Epidermal melanocyte (primary cell): Measurements from ENCODE around the gene PRDM12.
A peak's percentile ranks its signal among the peaks of the same experiment; 100 is the strongest.

Experiments used
- DNase-seq: peaks from one replicate; pipeline ENCODE4 v3.0.0; 2011; ENCODE audit warnings: low spot score; ENCODE audit not compliant: insufficient read length

Gene PRDM12

DNA sequence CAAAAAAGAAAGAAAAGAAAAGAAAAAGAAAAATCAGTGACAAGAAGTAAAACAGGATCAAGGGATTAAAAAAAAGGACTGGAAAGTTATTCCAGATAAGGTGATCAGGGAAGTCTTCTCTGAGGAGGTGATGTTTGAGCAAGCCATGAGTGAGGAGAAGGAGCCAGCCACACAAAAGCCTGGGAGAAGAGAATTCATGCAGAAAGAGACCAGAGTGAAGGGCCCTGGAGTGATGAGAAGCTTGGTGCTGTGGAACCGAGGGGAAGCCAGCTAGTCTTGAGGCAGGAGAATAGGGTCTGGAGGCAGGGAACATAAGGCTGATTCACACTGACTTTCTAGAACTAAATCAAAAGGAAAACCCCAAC lies 25.2 kb downstream of the PRDM12 start:
- DNase-seq, result no peak

DNA sequence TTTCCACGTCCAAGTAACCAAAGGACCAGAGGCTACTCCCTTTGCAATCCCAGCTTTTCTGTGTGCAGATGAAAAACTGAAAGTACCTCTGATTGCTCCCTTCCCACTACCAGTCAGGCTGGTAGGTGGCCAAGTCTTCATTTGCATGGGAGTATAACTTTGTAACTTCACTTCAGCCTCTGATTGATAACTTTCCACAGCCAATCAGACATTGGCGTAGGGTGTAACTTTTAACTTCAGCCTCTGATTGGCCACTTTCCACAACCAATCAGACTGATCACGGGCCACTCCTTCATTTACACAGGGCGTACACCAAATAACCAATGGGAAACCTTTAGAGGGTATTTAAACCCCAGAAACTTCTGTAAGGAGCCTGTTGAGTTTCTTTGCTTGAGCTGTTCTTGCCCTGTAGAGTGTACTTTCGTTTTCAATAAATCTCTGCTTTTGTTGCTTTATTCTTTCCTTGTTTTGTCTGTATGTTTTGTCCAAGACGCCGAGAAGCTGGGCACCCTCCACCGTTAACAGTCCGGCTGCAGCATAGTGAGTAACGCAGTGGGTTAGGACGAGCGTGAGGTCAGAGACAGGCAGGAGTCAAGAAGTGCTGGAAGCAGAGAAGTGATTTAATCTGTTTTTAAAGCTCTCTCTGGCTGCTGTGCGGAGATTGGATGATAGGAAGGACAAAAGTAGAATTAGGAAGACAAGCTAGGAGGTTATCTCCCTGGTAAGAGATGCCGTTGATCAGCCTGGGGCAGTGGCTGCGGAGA lies 25.7 kb downstream of the PRDM12 start:
- no peak for DNase-seq

DNA sequence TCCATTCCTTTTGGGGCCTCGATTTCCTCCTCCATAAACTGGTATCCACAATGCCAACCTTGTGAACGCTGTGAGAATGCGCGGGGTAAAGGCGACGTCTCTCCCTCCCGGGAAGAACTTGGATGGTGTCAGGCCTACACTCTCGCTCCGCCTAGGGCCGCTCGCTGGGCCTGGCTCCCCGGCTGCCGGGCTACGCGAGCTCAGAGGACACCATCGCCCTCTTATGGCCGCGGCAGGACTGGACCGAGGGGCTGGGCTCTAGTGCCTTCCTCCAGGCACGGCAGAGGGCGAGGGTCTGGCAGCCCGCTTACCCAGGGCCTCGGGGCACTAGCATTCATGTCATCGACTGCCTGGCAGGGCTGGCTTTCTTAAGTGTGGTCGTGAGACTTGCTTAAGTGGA lies 27.9 kb downstream of the PRDM12 start:
- no peak for DNase-seq

DNA sequence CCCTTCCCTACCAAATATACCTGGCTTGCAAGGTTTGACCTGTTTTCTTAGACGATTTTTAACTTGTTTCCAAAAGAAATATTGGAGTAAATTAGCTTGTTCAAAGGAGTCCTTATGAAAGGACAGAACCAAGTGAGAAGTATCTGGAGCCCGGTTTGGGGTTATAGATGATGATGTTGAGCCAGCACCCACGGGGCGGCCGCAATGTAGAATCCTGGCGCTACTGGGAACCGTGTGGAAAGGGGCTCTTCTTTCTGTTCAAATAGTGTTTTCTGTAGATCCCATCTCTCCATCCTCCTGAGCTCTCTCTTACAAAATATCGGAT lies 28.7 kb downstream of the PRDM12 start:
- DNase-seq, result no peak

DNA sequence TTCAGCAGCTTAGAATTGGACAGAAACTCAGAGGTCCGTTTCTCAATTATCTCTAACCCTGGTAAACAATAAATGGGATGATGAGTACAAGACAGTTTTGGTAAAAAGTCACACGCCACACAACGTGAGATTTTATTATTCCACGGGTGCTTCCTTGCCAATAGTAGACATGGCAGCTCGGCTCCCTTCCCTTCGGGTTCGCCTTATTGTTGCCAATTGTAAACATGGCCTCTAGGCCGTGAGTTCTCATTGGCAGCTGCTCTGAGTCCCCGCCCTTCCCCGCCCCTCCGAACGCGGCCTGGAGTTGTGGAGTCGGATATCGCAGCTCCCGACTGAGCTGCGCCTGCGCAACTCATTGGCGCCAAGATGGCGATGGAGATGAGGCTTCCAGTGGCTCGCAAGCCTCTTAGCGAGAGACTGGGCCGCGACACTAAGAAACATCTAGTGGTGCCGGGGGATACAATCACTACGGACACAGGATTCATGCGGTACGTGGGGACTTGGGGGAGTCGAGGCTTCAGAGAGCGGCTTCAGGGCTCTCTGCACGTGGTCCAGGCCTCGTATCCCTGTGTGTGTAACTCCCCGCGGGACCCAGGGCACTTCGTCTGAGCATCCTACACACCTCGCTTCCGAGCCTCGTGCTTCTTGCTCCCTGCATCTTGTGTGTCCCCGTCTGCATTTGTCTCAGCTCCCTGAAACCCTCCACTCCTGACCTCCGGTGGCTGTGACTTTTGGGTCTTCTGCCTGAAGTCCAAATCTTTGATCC lies 29.2 kb downstream of the PRDM12 start, which contains the start of gene EXOSC2:
TSS of gene EXOSC2 (plus strand) at position 355 of the 766 bp plus-strand sequence. CDS start at position 367, 12 bp downstream.
- peak; percentile 96 for DNase-seq

DNA sequence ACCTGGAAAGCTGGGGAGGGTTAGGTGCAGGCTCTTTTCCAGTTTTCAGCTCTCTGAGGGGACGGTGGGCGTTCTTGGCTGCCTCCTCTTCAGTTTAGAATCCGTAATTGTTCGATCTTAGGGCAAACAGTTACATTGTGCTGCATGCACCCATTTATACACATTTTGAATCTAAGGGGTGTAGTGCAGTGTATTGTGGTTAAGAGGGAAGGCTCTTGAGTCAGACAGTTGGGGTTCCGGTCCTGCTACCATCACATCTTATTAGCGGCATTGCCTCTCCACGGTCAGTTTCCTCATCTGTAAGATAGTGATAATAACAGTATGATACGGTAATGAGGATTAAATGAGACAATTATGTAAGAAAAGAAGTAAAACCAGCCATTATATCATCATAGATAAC lies 29.8 kb downstream of the PRDM12 start:
- DNase-seq, result no peak

DNA sequence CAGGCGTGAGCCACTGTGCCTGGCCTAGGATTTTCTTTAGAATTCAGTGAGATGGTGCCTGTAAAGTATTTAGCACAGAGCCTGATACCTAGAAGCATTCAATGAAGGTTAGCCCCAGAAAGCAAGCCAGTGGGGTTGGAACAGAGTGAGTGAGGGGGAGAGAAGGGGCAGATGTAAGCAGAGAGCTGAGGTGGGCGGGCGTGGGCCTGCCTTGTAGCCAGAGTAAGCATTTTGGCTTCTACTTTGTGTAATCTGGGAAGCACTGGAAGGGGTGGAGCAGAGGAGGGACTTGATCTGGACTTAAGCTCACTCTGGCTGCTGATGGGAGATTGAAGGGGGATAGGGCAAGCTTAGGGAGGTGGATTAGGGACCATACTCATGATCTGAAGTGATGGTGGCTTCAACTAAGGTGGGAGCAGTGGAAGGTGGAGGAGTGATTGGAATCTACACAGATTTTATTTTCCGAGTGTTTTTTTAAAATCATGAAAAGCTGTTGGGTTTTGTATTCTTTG lies 31.8 kb downstream of the PRDM12 start:
- DNase-seq, result no peak

DNA sequence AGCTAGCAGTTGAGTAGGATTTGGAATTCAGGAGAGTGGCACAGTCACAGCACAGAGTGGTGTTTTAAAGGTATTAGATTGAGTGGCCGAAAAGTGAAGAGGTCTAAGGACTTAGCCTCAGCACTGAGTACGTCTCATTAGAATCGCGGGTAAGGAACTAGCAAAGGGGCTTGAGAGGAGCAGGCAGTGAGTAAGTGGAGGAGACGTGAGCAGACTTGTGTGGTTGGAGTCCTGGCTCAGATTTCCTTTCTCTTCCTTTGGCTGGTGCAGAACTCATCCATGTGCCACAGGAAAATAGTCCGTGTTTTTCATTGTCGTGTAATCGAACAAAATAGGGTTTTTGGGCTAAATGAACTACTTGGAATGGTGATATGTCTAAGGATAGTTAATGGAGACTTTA lies 32.6 kb downstream of the PRDM12 start:
- no peak for DNase-seq

DNA sequence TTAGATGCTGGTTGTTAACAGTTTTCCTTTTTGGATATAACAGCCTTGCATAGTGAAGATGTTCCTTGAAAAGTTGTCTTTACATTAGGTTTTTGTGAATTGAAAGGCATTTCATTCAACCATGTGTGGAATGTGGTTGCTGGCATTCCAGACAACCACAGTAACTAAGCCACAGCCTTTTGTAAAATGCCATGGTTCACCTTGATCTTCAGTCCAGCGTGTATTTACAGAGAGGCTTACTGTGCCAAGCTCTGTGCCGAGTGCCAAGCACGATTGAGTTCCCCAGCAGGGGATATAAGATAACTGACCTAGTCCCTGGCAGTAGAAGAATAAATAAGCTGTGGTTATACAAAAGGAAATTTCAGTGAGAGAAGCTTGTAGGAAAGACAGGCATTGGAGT lies 34.1 kb downstream of the PRDM12 start:
- DNase-seq, result no peak

DNA sequence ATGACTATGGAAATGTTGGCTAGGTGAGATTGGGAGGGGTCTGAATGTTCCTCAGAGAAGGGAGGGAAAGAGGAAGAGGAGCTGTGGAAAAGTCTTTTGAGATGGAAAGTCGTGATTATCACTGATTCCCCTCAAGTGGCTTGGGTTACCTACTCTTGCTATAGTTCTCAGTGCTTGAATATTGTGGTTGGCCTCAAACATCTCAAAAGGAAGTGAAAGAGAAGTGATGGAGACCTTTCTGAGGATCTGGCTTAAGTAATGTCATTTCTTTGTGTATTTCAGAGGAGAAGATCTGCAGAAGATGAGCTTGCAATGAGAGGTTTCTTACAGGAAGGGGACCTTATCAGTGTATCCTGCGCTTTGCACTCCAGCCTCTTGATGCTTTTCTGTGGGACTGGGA lies 34.7 kb downstream of the PRDM12 start:
- no peak for DNase-seq

DNA sequence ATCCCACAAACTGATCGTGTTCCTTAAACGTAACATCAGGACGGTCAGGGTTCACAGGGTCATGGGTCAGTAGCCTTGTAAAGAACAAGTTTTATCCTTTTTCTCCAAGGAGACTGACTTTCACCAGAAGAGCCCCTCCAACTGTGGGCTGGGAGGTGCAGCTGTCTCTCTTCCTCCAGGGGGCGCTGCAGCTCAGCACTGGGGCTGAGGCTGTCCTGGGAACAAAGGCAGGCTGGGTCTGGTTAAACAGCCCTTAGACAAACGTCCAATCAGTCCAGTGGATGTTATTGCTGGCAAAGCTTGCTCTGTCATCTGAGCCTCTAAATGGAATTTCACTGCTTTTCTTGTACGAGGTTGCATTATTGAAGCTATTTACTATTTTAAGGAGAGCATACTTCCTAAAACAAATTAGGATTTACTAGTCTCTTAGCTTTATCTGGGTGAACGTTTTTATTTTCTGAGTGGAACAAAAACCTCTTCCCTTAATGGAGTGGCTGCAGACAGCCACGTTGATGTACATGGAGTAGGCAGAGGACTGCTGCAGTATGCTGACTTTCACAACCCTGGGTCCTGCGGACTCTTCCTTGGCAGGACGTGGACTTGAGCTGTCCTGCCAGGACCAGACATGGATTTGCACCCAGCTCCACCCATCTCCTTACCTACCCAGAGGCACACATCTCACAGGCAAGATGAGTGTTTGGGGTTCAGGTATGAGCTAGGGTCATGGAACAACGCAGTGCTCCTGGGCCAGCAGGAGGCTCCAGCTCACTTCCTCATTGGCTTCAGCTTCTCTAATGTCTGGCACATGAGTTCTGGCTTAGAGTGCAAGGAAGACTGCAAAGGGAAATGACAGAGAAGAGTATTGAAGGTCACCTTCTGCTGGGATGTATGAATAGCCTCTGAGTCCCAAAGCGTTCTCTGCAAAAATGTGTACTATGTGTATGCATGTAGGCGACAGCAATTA lies 36.9 kb downstream of the PRDM12 start:
- DNase-seq, result peak; percentile 71

DNA sequence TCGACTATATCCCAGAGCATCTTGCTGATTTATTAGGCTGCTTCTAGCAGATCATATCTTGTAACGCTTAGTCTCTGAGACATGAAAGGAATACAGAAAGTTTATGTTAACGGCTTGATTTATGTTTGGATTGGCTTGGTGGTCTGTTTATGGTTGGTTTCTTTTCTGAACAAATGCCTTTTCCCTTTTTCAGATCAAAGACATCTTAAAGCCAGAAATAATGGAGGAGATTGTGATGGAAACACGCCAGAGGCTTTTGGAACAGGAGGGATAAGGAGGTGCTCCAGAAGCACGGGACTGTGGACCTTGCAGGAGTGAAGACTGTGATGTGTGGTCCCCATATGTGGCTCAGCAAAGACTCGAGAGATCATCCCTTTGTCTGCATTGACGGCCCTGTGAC lies 39.1 kb downstream of the PRDM12 start:
- DNase-seq, result no peak

DNA sequence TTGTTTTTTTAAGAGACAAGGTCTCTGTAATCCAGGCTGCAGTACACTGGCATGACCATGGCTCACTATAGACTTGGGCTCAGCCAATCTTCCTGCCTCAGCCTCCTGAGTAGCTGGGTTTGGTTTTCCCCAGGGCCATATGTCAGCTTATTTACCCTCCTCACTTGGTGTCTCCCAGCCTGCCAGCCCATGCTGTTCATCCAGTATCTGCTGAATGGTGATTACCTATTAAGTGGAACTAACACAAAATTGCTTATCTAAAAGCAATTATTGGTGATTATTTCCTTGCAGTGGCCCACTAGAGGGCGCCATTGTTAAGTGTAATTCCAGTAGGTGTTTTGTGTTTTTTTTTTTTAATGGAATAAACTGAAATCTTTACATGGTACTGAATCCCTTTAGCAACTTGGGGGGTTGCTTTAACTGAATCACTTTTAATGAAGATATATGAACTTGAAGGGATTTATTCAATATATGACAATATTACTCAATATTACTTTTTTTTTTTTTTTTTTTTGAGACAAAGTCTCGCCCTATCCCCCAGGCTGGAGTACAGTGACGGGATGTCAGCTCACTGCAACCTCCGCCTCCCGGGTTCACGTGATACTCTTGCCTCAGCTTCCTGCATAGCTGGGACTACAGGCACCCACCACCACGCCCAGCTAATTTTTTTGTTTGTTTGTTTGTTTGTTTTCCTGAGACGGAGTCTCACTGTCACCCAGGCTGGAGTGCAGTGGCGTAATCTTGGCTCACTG lies 43.0 kb downstream of the PRDM12 start:
- DNase-seq, result no peak

DNA sequence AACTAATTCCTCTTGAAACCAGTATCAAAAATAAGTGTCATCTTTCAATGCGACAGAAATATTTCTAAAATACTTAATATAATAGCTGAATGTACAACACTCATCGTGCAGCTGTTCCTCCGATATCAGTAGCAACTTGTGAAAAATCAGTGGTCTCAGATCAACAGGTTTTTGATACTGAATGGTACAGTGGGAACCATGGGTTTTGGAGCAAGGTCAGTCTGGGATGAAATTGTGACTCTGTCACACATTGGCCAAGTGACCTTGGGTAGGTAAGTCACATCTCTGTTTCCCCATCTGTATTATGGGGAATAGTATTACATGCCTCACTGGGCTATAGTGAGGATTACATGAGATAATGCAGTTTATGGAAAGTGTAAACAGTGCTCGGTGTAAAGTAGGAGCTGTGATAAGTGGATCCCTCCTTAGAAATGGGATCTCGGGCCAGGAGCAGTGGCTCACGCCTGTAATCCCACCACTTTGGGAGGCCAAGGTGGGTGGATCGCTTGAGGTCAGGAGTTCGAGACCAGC lies 46.5 kb downstream of the PRDM12 start:
- no peak for DNase-seq

DNA sequence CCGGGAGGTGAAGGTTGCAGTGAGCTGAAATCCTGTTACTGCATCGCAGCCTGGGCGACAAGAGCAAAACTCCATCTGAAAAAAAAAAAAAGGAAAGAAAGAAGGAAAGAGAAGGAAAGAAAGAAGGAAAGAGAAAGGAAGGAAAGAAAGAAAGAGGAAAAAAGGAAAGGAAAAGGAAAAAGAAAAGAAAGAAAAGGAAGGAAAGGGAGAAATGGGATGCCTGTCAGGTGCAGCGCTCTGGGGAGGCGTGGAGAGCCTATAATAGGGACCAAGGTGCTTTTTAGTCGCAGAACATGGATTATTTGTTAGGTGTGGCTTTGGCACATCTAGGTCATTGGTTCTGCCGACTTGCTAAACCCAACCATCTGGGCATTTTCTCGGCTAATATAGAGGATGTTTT lies 47.1 kb downstream of the PRDM12 start:
- DNase-seq, result no peak

DNA sequence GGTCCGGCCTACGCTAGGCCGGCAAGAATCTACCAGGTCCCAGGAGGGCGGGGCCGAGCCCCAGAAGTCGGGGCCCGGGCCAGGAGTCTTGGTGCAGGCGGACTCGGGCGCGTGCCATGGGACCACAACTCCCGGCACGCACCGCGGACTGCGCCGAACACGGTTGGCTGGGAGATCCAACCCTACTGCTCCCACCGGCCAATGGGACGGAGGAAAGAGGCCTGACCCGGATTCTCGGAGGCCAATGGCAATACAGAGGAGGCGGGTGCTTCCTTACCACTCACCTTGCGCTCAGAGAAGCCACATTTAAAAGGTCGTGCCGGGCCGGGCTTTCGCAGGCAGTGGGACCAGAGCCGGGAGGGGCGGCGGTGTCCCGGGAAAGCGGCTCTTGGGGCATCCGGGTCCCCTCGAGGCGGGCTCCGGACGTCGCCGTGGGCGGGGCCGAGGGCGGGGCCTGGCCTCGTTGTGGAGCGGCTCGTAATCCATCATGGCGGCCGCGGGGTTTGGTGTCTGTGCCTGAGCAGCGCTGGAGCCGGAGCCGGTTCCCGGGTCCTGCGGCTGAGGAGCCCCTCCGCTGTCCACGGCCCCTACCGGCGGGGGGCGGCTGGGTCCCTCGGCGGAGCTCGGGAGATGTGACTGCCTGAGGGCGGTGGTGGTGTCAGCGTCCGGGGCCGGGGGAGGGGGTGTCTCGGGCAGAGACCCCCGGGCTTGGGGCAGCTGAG lies 48.3 kb downstream of the PRDM12 start:
- peak; percentile 97 for DNase-seq

DNA sequence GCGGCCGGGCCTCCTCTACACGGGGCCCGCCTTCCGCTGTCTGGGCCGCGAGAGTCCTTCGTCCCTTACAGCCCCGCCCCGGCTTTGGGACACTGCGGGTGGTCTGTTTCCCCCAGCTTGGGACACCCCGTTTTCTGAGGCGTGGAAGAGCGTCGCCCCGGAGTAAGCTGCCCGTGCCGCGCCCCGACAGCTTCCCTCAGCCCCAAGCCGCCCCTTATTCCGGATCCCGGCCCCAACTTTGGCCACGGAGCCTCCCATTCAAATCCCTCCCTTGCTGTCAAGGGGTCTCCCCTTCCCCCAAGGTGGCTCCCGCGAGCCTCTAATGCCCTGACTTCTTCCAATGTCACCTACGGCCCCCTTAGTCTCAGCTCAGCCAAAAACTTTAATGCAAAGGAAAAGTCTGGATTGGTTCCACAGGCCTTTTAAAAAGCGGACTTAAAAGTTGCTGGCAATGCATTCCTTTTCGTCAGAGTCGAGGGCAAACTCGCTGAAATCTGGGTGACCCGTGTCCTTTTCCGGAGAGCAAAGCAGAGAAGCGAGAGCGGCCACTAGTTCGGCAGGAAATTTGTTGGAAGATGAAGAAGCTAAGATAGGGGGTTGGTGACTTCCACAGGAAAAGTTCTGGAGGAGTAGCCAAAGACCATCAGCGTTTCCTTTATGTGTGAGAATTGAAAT lies 49.0 kb downstream of the PRDM12 start:
- no peak for DNase-seq

DNA sequence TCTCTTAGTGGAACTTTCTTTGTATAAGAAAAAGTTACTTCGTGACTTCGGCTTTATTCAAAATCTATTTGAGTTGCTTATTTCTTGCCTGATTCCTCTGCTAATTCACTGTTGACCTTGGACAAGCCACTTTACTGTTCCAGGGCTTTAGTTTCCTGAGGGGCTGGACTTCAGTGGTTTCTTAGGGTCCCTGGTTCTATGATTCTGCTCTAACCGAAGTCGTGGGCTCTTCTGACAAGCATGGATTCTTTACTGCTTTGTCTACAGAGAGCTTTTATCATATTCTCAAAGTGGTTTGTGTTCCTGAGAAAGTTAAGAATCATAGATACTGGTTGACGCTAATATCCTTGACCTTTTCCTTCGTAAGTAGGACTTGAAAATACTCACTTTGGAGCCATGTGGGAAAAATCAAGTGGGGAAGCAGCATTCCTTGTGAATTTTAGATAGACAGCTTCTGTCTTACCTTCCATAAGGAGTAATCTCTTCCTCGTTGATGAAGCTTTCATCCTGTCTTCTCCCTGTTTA lies 50.3 kb downstream of the PRDM12 start:
- DNase-seq, result no peak

DNA sequence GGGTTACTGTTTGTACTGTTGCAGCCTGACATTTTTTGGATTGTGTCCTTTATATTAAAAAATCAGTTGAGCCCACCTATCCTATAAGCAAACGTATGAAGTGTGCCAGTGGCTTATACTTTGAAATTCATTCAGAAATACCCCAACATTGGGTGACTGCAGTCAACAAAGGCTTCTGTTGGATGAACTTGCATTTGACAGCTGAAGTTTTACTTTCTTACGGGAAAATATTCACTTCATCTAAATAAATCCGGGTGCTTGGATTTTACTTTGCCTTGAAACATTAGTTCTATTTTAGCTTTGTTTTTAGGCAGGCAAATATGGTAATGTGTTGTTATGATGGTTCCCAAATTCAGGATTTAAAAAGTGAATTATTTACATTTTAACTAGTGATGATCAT lies 50.9 kb downstream of the PRDM12 start:
- no peak for DNase-seq
